Fibroblast of lung (primary cell): ENCODE measurements around the gene TUBB. TPM values are rescaled to one million over a fixed set of nuclear protein-coding genes. Genes with fewer than 3 reads are reported as not detected.
A peak's percentile ranks its signal among the peaks of the same experiment; 100 is the strongest.

Experiments
- DNase-seq, 2 donors: peaks; one replicate each; pipeline versions ENCODE4 v3.0.0 to v3.0.0-alpha.2; 2010; ENCODE audit warnings: low read depth in 2 of 2
- H2AFZ ChIP-seq: 2 replicates; pipeline ENCODE4 v1.5.1; 2012; ENCODE audit warnings: low read length, control low read depth, inconsistent platforms
- H3K27ac ChIP-seq: 2 replicates; pipeline ENCODE4 v1.5.1; 2011; ENCODE audit warnings: low read length, control low read depth; ENCODE audit not compliant: insufficient read depth
- H3K27me3 ChIP-seq: 2 replicates; pipeline ENCODE4 v1.5.1; 2011; ENCODE audit warnings: mild to moderate bottlenecking, low read length; ENCODE audit not compliant: control insufficient read depth, insufficient read depth
- H3K36me3 ChIP-seq: 2 replicates; pipeline ENCODE4 v1.5.1; 2011; ENCODE audit warnings: low read length; ENCODE audit not compliant: control insufficient read depth, insufficient read depth
- H3K4me1 ChIP-seq: 2 replicates; pipeline ENCODE4 v1.5.1; 2011; ENCODE audit warnings: low read length; ENCODE audit not compliant: control insufficient read depth, insufficient read depth; ENCODE audit errors: extremely low read depth
- H3K4me2 ChIP-seq: 2 replicates; pipeline ENCODE4 v1.5.1; 2011; ENCODE audit warnings: low read length, control low read depth; ENCODE audit not compliant: insufficient read depth; ENCODE audit errors: extremely low read depth
- H3K4me3 ChIP-seq, 4 experiments: fragments of 200-600 bp in 1 of 4; sonication (generic) in 1 of 4; replicated peaks in 1 of 4; 2 replicates each; pipeline ENCODE4 v1.5.1; 2011 to 2016; ENCODE audit warnings: low read length in 4 of 4, low read depth in 3 of 4, mild to moderate bottlenecking in 3 of 4, control low read depth in 2 of 4, inconsistent platforms in 1 of 4, mixed read lengths in 1 of 4; ENCODE audit not compliant: insufficient read depth in 1 of 4; ENCODE audit errors: control extremely low read depth in 1 of 4
- H3K79me2 ChIP-seq: 2 replicates; pipeline ENCODE4 v1.5.1; 2012; ENCODE audit warnings: mild to moderate bottlenecking, low read length, inconsistent platforms; ENCODE audit not compliant: control insufficient read depth, insufficient read depth
- H3K9ac ChIP-seq: 2 replicates; pipeline ENCODE4 v1.5.1; 2011; ENCODE audit warnings: mild to moderate bottlenecking, low read length, control low read depth; ENCODE audit not compliant: insufficient read depth
- H3K9me3 ChIP-seq: 2 replicates; pipeline ENCODE4 v1.5.1; 2012; ENCODE audit warnings: low read depth, low read length; ENCODE audit not compliant: control insufficient read depth, insufficient read depth
- H4K20me1 ChIP-seq: 2 replicates; pipeline ENCODE4 v1.5.1; 2011; ENCODE audit warnings: low read length; ENCODE audit not compliant: control insufficient read depth, insufficient read depth; ENCODE audit errors: extremely low read depth
- EZH2 ChIP-seq: IDR thresholded peaks from 2 replicates; pipeline ENCODE4 v1.5.1; 2012; ENCODE audit warnings: low read length, control low read depth, mild to moderate bottlenecking; ENCODE audit errors: missing control alignments
- polyA plus RNA-seq, 2 donors: library from polyadenylated mRNA; depleted of rRNA in 1 of 2; stranded (reverse) in 1 of 2; unstranded in 1 of 2; fragments of >200 nt; gene quantifications; 2 replicates each; pipeline ENCODE4 v1.2.1, GENCODE V29; 2011 to 2012; ENCODE audit warnings: missing spikeins in 1 of 2
- total RNA-seq: library from RNA; depleted of rRNA; stranded (reverse); fragments of >200 nt; gene quantifications from 2 replicates; pipeline ENCODE4 v1.2.1, GENCODE V29; 2014
- TF ChIP-seq, protein P1 (sequence below), 2 donors: IDR thresholded peaks in 1 of 2; conservative IDR thresholded peaks in 1 of 2; 1 replicate in 1 of 2; 2 replicates in 1 of 2; pipeline ENCODE4 v1.5.1; 2011 to 2012; ENCODE audit warnings: low read length in 2 of 2, control low read depth in 1 of 2, inconsistent platforms in 1 of 2, low read depth in 1 of 2, mild to moderate bottlenecking in 1 of 2

The TUBB gene
- total and polyA plus RNA-seq, 2 donors (not counting 1 experiment from before 2014, with no cell fraction given): 551 to 1,493 TPM

GRCh38 chr6:30757261-30757904, 37.2 kb downstream of the TUBB start:
- Histone ChIP-seq H2AFZ (no peak overlapping the region), H3K9me3 (no peaks in the 10 kb centered on the region), H3K9ac (no peak overlapping the region), H3K27me3 (no peaks in the 10 kb centered on the region), H3K36me3 (no peaks in the 10 kb centered on the region), H4K20me1 (no peaks in the 10 kb centered on the region), H3K4me2 (no peak overlapping the region), H3K27ac (no peak overlapping the region), H3K4me3 (no peak overlapping the region), H3K4me1 (peaks cover 24% of the 10 kb centered on the region), H3K79me2 (no peaks in the 10 kb centered on the region)
- TF ChIP-seq EZH2: no peak
- TF ChIP-seq, protein P1, sequence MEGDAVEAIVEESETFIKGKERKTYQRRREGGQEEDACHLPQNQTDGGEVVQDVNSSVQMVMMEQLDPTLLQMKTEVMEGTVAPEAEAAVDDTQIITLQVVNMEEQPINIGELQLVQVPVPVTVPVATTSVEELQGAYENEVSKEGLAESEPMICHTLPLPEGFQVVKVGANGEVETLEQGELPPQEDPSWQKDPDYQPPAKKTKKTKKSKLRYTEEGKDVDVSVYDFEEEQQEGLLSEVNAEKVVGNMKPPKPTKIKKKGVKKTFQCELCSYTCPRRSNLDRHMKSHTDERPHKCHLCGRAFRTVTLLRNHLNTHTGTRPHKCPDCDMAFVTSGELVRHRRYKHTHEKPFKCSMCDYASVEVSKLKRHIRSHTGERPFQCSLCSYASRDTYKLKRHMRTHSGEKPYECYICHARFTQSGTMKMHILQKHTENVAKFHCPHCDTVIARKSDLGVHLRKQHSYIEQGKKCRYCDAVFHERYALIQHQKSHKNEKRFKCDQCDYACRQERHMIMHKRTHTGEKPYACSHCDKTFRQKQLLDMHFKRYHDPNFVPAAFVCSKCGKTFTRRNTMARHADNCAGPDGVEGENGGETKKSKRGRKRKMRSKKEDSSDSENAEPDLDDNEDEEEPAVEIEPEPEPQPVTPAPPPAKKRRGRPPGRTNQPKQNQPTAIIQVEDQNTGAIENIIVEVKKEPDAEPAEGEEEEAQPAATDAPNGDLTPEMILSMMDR (conservative IDR thresholded peaks at IDR 0.05 in 1 of 2, IDR thresholded peaks at IDR 0.05 in 1 of 2; ENCODE audit: low read depth in 1 of 2, low read length in 2 of 2): no peak
- DNase-seq: no peak

GRCh38 chr6:30759575-30760239, 39.6 kb downstream of the TUBB start:
- Histone ChIP-seq H3K36me3 (no peaks in the 10 kb centered on the region), H2AFZ (no peak overlapping the region), H3K4me3 (no peak overlapping the region), H3K9me3 (no peaks in the 10 kb centered on the region), H3K27ac (peak overlapping the region; percentile 77), H3K4me2 (no peak overlapping the region), H3K79me2 (no peaks in the 10 kb centered on the region), H3K9ac (no peak overlapping the region), H3K27me3 (no peaks in the 10 kb centered on the region), H4K20me1 (no peaks in the 10 kb centered on the region), H3K4me1 (peaks cover 20% of the 10 kb centered on the region)
- DNase-seq: peak; percentile 75 to 100
- TF ChIP-seq EZH2: no peak
- TF ChIP-seq, protein P1 (conservative IDR thresholded peaks at IDR 0.05 in 1 of 2, IDR thresholded peaks at IDR 0.05 in 1 of 2; ENCODE audit: low read depth in 1 of 2, low read length in 2 of 2): no peak

DNA sequence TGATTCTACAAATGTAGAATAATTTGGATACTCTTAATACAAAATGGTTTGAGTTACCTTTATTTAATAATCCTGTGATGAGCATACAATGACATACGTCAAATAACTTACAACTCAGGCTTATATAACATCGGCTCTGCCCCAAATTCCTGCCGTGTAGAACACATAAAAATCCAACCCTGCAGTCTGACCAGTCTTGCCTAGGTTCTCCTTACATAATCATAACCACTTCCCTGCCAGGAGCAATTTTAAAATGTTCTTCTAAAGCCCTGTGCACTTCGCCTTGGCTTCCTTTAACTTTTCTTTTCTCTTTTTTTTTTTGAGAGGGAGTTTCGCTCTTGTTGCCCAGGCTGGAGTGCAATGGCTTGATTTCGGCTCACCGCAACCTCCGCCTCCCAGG, 40.4 kb downstream of the TUBB start:
- Histone ChIP-seq H3K27ac (no peak overlapping the region), H3K79me2 (no peaks in the 10 kb centered on the region), H3K4me3 (no peak overlapping the region), H3K9ac (no peak overlapping the region), H3K9me3 (no peaks in the 10 kb centered on the region), H3K27me3 (no peaks in the 10 kb centered on the region), H3K4me1 (peaks cover 18% of the 10 kb centered on the region), H2AFZ (no peak overlapping the region), H3K4me2 (no peak overlapping the region), H4K20me1 (no peaks in the 10 kb centered on the region), H3K36me3 (no peaks in the 10 kb centered on the region)
- no peak for TF ChIP-seq EZH2
- TF ChIP-seq, protein P1 (conservative IDR thresholded peaks at IDR 0.05 in 1 of 2, IDR thresholded peaks at IDR 0.05 in 1 of 2; ENCODE audit: low read depth in 1 of 2, low read length in 2 of 2): no peak
- no peak for DNase-seq
